22Rv1 (cell line): Measurements from ENCODE around the gene RALGPS1.

Experiments used
- CTCF ChIP-seq: fragments of 450-650 bp; IDR thresholded peaks from 2 replicates; pipeline ENCODE4 v1.5.1; 2017; ENCODE audit warnings: mild to moderate bottlenecking
- ZFX ChIP-seq: fragments of 450-650 bp; IDR thresholded peaks from 2 replicates; pipeline ENCODE4 v1.6.1; 2017; ENCODE audit warnings: antibody characterized with exemption, borderline replicate concordance

- no peak for TF ChIP-seq CTCF
- no peak for TF ChIP-seq ZFX
Measured at GRCh38 chr9:127033789-127034188, 119.2 kb downstream of the RALGPS1 start.
